CD4-positive, alpha-beta T cell treated with Interferon gamma for 1 hour (primary cell): ENCODE measurements around the gene RAB8A.
"Not testable (repeated sequence)": the region's sequence is repeated elsewhere in the genome, so short reads cannot be mapped to it uniquely, and the experiment has no call there.

ENCODE experiments used
- DNase-seq: peaks from one replicate; pipeline ENCODE4 v3.0.0-alpha.2; 2020

Gene RAB8A

GRCh38 chr19:16143399-16144215 lies 31.9 kb downstream of the RAB8A start, which contains the start of gene HSH2D:
Gene HSH2D (plus strand): TSS chr19:16143685. CDS start chr19:16148751, 5,066 bp downstream.
- peak; percentile 90 for DNase-seq

GRCh38 chr19:16144216-16144581 lies 32.5 kb downstream of the RAB8A start:
- DNase-seq = no peak

DNA sequence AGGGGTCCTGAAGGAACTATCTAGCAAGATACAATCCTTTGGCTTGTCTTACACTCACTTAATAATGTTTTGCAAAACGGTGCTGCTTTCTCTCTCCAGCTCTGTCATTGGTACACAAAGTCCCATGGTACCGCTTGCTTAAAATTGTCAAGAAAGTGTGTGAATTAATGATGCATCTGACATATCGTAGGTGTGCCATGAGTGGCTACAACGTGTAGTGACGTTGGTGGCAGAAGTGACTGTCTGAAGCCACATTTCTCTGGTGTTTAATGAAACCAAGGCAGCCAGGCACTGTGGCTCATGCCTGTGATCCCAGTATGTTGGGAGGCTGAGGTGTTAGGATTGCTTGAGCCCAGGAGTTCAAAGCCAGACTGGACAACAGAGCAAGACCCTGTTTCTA lies 34.4 kb downstream of the RAB8A start:
- no peak for DNase-seq

- no peak for DNase-seq
Measured at GRCh38 chr19:16148443-16149229, 36.9 kb downstream of the RAB8A start.

GRCh38 chr19:16153582-16154336 lies 42.1 kb downstream of the RAB8A start:
- no peak for DNase-seq

DNA sequence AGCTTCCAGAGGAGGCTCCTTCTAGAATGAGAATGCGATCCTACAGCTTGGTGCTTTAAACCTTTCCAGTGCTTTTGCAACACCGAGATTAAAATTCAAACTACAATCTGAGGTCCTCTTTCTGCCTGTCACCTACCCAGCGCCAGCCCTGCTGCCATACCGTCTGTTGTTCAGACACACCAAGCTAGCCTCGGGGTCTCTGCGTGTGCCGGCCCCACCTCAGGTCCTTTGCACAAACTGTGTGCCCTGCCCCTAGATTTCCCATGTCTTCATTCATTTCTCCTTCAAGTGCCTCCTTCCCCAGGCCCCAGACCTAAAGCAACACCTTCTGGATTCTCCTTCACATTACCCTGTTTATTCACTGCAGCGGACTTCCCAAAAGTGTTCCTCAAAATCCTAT lies 42.9 kb downstream of the RAB8A start:
- no peak for DNase-seq

DNA sequence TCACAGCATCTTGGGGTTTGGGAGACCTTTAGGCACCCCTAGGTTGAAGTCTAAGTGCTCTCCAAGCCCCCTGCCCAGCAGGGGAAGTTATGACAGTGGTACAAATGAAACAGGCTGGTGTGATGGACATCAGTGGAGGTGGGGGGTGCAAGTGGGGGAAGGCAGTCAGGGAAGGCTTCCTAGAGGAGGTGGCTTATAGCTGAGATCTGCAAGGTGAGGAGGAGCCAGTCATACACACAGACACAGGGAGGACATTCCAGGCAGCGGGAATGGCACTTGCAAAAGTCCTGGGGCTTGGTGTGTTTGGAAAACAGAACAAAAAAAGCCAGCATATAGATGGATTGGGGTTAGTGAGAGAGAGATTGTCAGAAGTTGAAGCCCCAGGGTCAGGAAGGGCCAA lies 43.4 kb downstream of the RAB8A start:
- DNase-seq = no peak

DNA sequence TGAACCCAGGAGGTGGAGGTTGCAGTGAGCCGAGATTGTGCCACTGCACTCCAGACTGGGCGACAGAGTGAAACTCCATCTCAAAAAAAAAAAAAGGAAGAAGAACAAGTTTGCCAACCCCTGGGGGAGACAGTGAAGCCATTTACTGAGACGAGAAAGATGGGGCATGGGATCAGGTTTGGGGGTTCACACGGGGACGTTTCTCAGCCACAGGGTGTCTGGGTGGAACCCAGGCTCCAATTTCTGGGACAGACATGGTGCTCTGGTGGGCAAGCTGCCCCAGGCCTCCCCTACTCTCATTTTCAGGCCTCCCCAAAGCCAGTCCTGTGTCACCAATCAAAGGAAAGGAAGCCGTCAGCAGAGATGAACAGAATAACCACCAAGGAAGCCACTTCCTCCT lies 45.2 kb downstream of the RAB8A start:
- DNase-seq = no peak

- DNase-seq = no peak
Measured at GRCh38 chr19:16157601-16158000, 45.9 kb downstream of the RAB8A start.

DNA sequence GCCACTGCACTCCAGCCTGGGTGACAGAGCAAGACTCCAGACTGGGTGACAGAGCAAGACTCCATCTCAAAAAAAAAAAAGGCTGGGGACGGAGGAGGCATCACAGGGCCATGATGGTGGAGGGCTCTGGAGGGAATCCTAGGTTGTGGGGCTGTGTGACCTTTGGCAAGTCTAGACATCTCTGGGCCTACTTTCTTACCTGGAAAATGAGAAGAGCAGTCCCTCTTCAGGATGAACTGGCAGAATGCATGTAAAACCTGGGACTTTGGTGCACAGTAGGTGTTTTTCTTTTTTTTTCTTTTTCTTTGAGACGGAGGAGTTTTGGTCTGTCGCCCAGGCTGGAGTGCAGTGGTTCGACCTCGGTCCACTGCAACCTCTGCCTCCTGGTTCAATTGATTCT lies 48.0 kb downstream of the RAB8A start:
- DNase-seq = no peak

GRCh38 chr19:16160445-16160942 lies 48.8 kb downstream of the RAB8A start:
- no peak for DNase-seq

- DNase-seq = no peak
Measured at GRCh38 chr19:16160943-16161560, 49.4 kb downstream of the RAB8A start.

DNA sequence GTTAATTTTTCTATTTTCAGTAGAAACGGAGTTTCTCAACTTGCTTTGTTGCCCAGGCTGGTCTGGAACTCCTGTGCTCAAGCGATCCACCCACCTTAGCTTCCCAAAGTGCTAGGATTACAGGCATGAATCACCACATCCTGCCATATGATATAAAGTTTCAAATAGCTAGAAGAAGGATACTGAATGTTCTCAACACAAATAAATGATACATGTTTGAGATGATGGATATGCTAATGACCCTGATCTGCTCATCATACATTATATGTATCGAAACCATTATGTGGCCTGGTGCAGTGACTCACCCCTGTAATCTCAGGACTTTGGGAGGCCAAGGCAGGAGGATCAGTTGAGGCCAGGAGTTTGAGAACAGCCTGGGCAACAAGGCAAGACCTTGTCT lies 50.2 kb downstream of the RAB8A start:
- no peak for DNase-seq

DNA sequence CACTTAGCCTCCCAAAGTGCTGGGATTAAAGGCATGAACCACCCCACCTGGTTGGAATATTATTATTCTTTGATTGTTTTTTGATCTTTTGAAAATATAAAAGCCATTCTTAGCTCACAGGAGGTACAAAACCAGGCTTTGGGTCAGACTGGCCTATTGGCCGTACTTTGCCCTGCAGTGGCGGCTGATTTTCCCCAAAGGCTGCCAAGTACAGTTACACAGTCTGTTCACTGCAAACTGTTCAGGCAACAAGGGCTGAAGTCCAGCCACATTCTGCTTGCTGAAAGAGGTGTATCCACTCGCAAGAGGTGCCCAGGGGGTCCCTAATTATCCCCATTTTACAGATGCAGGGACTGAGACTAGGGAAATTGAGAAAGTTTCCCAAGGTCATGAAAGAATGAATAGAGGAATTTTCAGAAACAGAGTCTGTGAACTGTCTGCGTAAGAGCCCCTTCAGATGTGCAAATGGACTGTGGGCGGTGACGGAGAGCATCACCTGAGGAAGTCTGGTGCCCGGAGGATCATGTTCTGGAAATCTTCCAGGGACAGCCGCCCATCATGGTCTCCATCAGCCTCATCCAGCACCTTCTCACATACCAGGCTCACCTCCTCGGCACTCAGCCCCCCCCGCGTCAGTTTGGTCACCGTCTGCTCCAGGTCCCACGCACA lies 52.7 kb downstream of the RAB8A start:
- no peak for DNase-seq

GRCh38 chr19:16166417-16166816 lies 54.7 kb downstream of the RAB8A start:
- no peak for DNase-seq

DNA sequence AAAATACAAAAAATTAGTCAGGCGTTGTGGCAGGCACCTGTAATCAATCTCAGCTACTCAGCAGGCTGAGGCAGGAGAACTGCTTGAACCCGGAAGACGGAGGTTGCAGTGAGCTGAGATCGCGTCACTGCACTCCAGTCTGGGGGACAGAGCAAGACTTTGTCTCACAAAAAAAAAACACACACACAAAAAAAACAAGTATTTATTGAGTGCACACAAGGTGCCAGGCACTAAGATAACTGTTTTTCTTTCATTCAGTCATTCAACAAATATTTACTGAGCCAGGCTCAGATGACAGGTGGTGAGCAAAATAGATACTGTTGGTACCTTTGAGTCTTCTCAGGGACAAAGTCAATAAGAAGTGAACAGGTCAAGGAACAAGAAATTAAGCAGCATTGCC lies 55.4 kb downstream of the RAB8A start:
- DNase-seq = no peak

- peak; percentile 25 for DNase-seq
Measured at GRCh38 chr19:16168465-16169081, 56.9 kb downstream of the RAB8A start.

DNA sequence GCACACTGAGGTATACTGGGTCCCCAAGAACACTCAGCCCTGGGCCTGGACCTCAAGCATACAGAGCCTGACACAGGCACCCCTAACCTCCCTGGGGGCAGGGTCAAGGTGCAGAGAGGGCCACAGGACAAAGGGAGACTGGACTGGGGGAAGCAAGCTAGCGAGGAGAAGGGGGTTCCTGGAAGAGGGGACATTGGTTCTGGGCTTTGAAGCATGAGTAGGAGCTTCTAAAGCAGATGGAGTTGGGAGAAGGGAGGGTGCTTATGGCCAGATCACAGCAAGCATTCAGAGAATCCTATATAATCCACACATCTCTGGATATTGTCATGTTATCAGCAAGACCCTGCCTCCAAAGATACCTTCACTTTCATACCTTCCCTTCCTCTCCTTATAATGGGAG lies 58.4 kb downstream of the RAB8A start:
- no peak for DNase-seq

GRCh38 chr19:16175954-16176353 lies 64.3 kb downstream of the RAB8A start:
- DNase-seq = no peak

DNA sequence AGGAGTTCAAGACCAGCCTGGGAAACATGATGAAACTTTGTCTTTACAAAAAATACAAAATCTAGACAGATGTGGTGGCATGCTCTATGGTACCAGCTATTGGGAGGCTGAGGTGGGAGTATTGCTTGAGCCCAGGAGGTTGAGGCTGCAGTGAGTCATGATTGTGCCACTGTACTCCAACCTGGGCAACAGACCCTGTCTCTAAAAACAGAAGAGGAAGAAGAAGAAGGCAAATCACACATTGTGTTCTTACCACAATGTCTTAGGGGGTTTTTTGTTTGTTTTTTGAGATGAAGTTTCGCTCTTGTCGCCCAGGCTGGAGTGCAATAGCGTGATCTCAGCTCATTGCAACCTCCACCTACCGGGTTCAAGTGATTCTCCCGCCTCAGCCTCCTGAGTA lies 67.2 kb downstream of the RAB8A start:
- not testable (repeated sequence) for DNase-seq

DNA sequence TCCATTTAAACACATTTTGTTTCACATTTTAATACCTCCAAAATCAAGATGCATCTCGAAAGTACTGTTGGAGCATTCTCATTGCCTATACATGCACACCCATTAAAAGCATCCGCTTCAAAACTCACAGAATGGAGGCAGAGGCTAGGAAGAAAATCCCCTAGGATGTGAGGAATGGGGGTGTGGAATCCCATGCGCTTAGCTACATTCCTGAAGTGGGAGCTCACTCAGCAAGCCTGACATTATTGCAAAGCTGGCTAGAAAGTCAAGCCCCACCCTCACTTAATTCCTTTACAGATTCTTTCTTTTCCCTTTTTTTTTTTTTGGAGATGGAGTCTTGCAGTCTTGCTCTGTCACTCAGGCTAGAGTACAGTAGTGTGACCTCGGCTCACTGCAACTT lies 68.9 kb downstream of the RAB8A start:
- DNase-seq = no peak
